Lung (tissue), 12 donors: ENCODE results near the gene CTNNBIP1. TPM values are rescaled to one million over a fixed set of nuclear protein-coding genes. Genes with fewer than 3 reads are reported as not detected.

Source experiments
- ATAC-seq: fragments of 200-7000 bp; cut with Tn5 transposase; one replicate; pipeline ENCODE4 v1.9.1; 2020; ENCODE audit warnings: moderate number of reproducible peaks; ENCODE audit not compliant: insufficient read depth, low FRiP score
- DNase-seq, 3 donors: peaks; one replicate each; pipeline ENCODE4 v3.0.0-alpha.2; 2013 to 2017
- H3K27ac ChIP-seq, 2 donors: one replicate each; pipeline ENCODE4 v1.5.1; 2013; ENCODE audit warnings: mild to moderate bottlenecking in 2 of 2, moderate library complexity in 2 of 2, control low read depth in 1 of 2, inconsistent platforms in 1 of 2, low read depth in 1 of 2, low read length in 1 of 2
- H3K27me3 ChIP-seq, 3 donors: one replicate each; pipeline ENCODE4 v1.5.1; 2013; ENCODE audit warnings: low read length in 2 of 3; ENCODE audit not compliant: control insufficient read depth in 3 of 3, insufficient read depth in 3 of 3
- H3K36me3 ChIP-seq, 4 donors: one replicate each; pipeline ENCODE4 v1.5.1; 2013; ENCODE audit warnings: low read length in 4 of 4, mild to moderate bottlenecking in 1 of 4, moderate library complexity in 1 of 4; ENCODE audit not compliant: control insufficient read depth in 4 of 4, insufficient read depth in 4 of 4
- H3K4me1 ChIP-seq, 5 donors: one replicate each; pipeline ENCODE4 v1.5.1; 2013; ENCODE audit warnings: low read length in 5 of 5, mild to moderate bottlenecking in 2 of 5, moderate library complexity in 1 of 5; ENCODE audit not compliant: control insufficient read depth in 5 of 5, insufficient read depth in 5 of 5
- H3K4me3 ChIP-seq: one replicate; pipeline ENCODE4 v1.5.1; 2013; ENCODE audit warnings: mild to moderate bottlenecking, control low read depth, moderate library complexity
- H3K9ac ChIP-seq, 2 donors: one replicate each; pipeline ENCODE4 v1.5.1; 2013; ENCODE audit warnings: low read length in 2 of 2, control low read depth in 1 of 2; ENCODE audit not compliant: insufficient read depth in 1 of 2
- H3K9me3 ChIP-seq, 4 donors: one replicate each; pipeline ENCODE4 v1.5.1; 2013; ENCODE audit warnings: low read length in 3 of 4, mild to moderate bottlenecking in 1 of 4, moderate library complexity in 1 of 4; ENCODE audit not compliant: control insufficient read depth in 4 of 4, insufficient read depth in 3 of 4
- WGBS, 2 donors: extraction: QIAGEN DNeasy Blood & Tissue Kit; methylation state at CpG; one replicate each; pipeline ENCODE4 v1.1.7; 2013; 5-methylcytosine and 5-hydroxymethylcytosine counted together
- polyA plus RNA-seq, 2 donors: library from polyadenylated mRNA; stranded (reverse); fragments of 200-250 nt; gene quantifications; one replicate each; pipeline ENCODE4 v1.2.1, GENCODE V29; 2013
- total RNA-seq, 2 donors: library from RNA; depleted of rRNA in 1 of 2; stranded (reverse); fragments of >200 nt in 1 of 2; gene quantifications; one replicate each; pipeline ENCODE4 v1.2.1, GENCODE V29; 2014 to 2021
- TF ChIP-seq, protein P1 (sequence below): IDR thresholded peaks from 2 replicates; pipeline ENCODE4 v1.5.1; 2012; ENCODE audit warnings: mild to moderate bottlenecking; ENCODE audit errors: control extremely low read depth, extremely low read depth
- donor health status: control.
- donor health status: control.
- donor health status: Bipolar disorder and iron deficiency.
- donor health status: healthy.
- donor health status: DM: yes; HTN: yes; CAD: no.

Gene CTNNBIP1
- total and polyA plus RNA-seq, 4 donors = 31.2 to 57.1 (median 32.2) TPM

- Histone ChIP-seq H3K4me3 (no peak overlapping the region), H3K36me3 (peaks cover 0 to 16% (median 5%) of the 10 kb centered on the region in 4 donors), H3K9ac (no peak overlapping the region), H3K27me3 (no peaks in the 10 kb centered on the region), H3K9me3 (no peaks in the 10 kb centered on the region), H3K27ac (peak overlapping the region in 1 of 2 donors; percentile 30), H3K4me1 (peaks cover 0 to 9% (median 0%) of the 10 kb centered on the region in 5 donors)
- TF ChIP-seq, protein P1, sequence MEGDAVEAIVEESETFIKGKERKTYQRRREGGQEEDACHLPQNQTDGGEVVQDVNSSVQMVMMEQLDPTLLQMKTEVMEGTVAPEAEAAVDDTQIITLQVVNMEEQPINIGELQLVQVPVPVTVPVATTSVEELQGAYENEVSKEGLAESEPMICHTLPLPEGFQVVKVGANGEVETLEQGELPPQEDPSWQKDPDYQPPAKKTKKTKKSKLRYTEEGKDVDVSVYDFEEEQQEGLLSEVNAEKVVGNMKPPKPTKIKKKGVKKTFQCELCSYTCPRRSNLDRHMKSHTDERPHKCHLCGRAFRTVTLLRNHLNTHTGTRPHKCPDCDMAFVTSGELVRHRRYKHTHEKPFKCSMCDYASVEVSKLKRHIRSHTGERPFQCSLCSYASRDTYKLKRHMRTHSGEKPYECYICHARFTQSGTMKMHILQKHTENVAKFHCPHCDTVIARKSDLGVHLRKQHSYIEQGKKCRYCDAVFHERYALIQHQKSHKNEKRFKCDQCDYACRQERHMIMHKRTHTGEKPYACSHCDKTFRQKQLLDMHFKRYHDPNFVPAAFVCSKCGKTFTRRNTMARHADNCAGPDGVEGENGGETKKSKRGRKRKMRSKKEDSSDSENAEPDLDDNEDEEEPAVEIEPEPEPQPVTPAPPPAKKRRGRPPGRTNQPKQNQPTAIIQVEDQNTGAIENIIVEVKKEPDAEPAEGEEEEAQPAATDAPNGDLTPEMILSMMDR = no peak
- WGBS, 2 donors = 86 to 89% methylated on average over 9 to 11 of the region's 11 CpGs
- ATAC-seq (no peak), DNase-seq (no peak)
Observed at GRCh38 chr1:9883585-9884449, 26.3 kb downstream of the CTNNBIP1 start.

DNA sequence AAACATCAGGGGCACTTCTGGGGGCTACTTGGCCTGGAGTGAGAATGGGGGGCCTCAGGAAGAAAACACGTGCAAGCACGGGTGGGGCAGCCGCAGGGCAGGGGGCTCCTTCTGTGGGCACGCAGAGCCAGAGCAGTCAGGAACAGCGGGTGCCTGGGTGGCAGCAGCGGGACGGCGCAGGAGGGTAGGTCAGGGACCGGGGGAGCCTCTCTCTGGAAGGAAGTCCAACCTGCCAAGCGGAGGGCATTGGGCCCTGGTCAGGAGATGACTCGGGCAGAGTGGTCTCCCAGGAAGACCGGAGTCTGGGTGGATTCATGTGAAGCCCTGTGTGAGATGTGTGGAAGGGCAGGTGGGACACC, 27.1 kb downstream of the CTNNBIP1 start:
- WGBS, 2 donors = 84 to 95% methylated on average over 12 of the region's 12 CpGs
- Histone ChIP-seq H3K9me3 (no peaks in the 10 kb centered on the region), H3K4me1 (peaks cover 0 to 6% (median 0%) of the 10 kb centered on the region in 5 donors), H3K4me3 (no peak overlapping the region), H3K27me3 (no peaks in the 10 kb centered on the region), H3K27ac (no peak overlapping the region), H3K9ac (no peak overlapping the region), H3K36me3 (peaks cover 0 to 13% (median 5%) of the 10 kb centered on the region in 4 donors)
- ATAC-seq (no peak), DNase-seq (no peak)
- TF ChIP-seq, protein P1 = no peak

DNA sequence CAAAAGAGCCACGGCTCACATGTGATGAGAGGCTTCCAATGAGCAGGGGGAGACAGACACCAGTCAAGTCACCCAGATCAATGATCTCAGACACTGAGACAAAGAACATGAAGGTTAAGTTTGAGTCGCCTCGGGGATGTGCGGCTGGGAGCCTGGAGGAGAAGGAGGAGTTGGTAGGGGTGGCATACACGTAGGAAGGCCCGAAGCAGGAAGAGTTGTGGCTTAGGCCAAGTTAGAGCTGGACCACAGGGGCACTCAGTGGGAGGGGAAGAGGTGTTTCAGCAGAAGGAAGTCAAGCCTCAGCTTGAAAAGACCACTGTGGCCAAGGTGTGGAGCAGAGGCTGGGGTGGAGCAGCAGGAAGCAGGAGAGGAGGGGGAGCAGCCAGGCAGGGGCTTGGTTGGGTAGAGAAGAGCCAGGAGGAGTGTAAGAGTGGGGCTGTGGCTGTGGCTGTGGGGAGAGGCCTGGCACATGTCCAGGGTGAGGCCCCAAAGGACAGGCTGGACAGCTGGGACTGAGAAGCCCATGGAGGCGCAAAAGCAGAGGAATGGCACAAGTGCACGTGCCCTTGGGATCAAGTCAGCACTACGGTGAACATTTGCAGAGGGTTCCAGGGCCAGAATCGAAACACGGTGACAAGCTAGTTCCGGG, 27.6 kb downstream of the CTNNBIP1 start:
- Histone ChIP-seq H3K36me3 (peaks cover 0 to 13% (median 5%) of the 10 kb centered on the region in 4 donors), H3K4me1 (peaks cover 0 to 6% (median 0%) of the 10 kb centered on the region in 5 donors), H3K9ac (no peak overlapping the region), H3K4me3 (no peak overlapping the region), H3K27me3 (no peaks in the 10 kb centered on the region), H3K9me3 (no peaks in the 10 kb centered on the region), H3K27ac (no peak overlapping the region)
- ATAC-seq (no peak), DNase-seq (no peak)
- WGBS, 2 donors = 68 to 78% methylated on average over 12 of the region's 12 CpGs
- TF ChIP-seq, protein P1 = no peak
